Duodenal mucosa (tissue), 2 donors: Measurements from ENCODE around the gene PPM1E.
A peak's percentile ranks its signal among the peaks of the same experiment; 100 is the strongest.

Experiments used
- H3K27ac ChIP-seq: one replicate; pipeline ENCODE4 v1.7.0; 2013; ENCODE audit warnings: low read depth, low read length
- H3K27me3 ChIP-seq, 2 donors: one replicate each; pipeline ENCODE4 v1.7.0; 2013; ENCODE audit warnings: low read length in 2 of 2, control low read depth in 1 of 2; ENCODE audit not compliant: insufficient read depth in 2 of 2, control insufficient read depth in 1 of 2
- H3K36me3 ChIP-seq, 2 donors: one replicate each; pipeline ENCODE4 v1.7.0; 2013; ENCODE audit warnings: low read length in 2 of 2, control low read depth in 1 of 2; ENCODE audit not compliant: insufficient read depth in 2 of 2, control insufficient read depth in 1 of 2
- H3K4me1 ChIP-seq, 2 donors: one replicate each; pipeline ENCODE4 v1.7.0; 2013; ENCODE audit warnings: low read length in 2 of 2, control low read depth in 1 of 2; ENCODE audit not compliant: insufficient read depth in 2 of 2, control insufficient read depth in 1 of 2
- H3K4me3 ChIP-seq, 2 donors: one replicate each; pipeline ENCODE4 v1.7.0; 2013; ENCODE audit warnings: low read length in 2 of 2, low read depth in 1 of 2
- H3K9ac ChIP-seq, 2 donors: one replicate each; pipeline ENCODE4 v1.7.0; 2013; ENCODE audit warnings: low read length in 2 of 2, low read depth in 1 of 2
- H3K9me3 ChIP-seq, 2 donors: one replicate each; pipeline ENCODE4 v1.7.0; 2013; ENCODE audit warnings: low read length in 2 of 2, control low read depth in 1 of 2; ENCODE audit not compliant: control insufficient read depth in 1 of 2

The PPM1E gene

GRCh38 chr17:58755577-58756245 is at the start of gene PPM1E:
TSS of gene PPM1E (plus strand) at chr17:58755854.
- Histone ChIP-seq H3K36me3 (no peaks in the 10 kb centered on the region), H3K4me1 (peaks cover 8 to 10% of the 10 kb centered on the region in 2 donors), H3K4me3 (peak within 1 kb of the TSS; percentile 73), H3K9ac (no peak within 1 kb of the TSS), H3K27me3 (peaks cover 40 to 43% of the 10 kb centered on the region in 2 donors), H3K27ac (no peak within 1 kb of the TSS), H3K9me3 (no peaks in the 10 kb centered on the region)

GRCh38 chr17:58706351-58707140 is 49.1 kb upstream of the PPM1E start:
- Histone ChIP-seq H3K36me3 (peaks cover 0 to 8% of the 10 kb centered on the region in 2 donors), H3K9me3 (no peaks in the 10 kb centered on the region), H3K9ac (no peak overlapping the region), H3K4me1 (no peaks in the 10 kb centered on the region), H3K27me3 (no peaks in the 10 kb centered on the region), H3K27ac (no peak overlapping the region), H3K4me3 (no peak overlapping the region)

- H3K9me3 ChIP-seq = no peaks in the 10 kb centered on the region
- H3K27me3 ChIP-seq = no peaks in the 10 kb centered on the region
- H3K4me3 ChIP-seq = no peak overlapping the region
- no peak overlapping the region for H3K27ac ChIP-seq
- no peak overlapping the region for H3K9ac ChIP-seq
- no peaks in the 10 kb centered on the region for H3K4me1 ChIP-seq
- peaks cover 0 to 5% of the 10 kb centered on the region in 2 donors for H3K36me3 ChIP-seq
These were observed 44.6 kb upstream of the PPM1E start for GRCh38 chr17:58710948-58711552.

- no peak overlapping the region for H3K9ac ChIP-seq
- H3K36me3 ChIP-seq = peaks cover 0 to 11% of the 10 kb centered on the region in 2 donors
These were observed 33.4 kb upstream of the PPM1E start for GRCh38 chr17:58722274-58722673.

GRCh38 chr17:58722696-58723095 is 33.0 kb upstream of the PPM1E start:
- H3K36me3 ChIP-seq = peaks cover 0 to 11% of the 10 kb centered on the region in 2 donors
- no peak overlapping the region for H3K4me3 ChIP-seq
- no peaks in the 10 kb centered on the region for H3K4me1 ChIP-seq
- no peak overlapping the region for H3K27ac ChIP-seq
- no peaks in the 10 kb centered on the region for H3K9me3 ChIP-seq
- H3K27me3 ChIP-seq = no peaks in the 10 kb centered on the region
- H3K9ac ChIP-seq = no peak overlapping the region

More at GRCh38 chr17:58722274-58722673, 33.4 kb upstream of the PPM1E start:
- no peaks in the 10 kb centered on the region for H3K4me1 ChIP-seq
- no peaks in the 10 kb centered on the region for H3K27me3 ChIP-seq
- H3K9me3 ChIP-seq = no peaks in the 10 kb centered on the region
- no peak overlapping the region for H3K4me3 ChIP-seq
- H3K27ac ChIP-seq = no peak overlapping the region

GRCh38 chr17:58728798-58729197 is 26.9 kb upstream of the PPM1E start:
- H3K27me3 ChIP-seq = no peaks in the 10 kb centered on the region
- H3K27ac ChIP-seq = no peak overlapping the region
- H3K4me3 ChIP-seq = no peak overlapping the region
- H3K4me1 ChIP-seq = no peaks in the 10 kb centered on the region
- H3K9me3 ChIP-seq = no peaks in the 10 kb centered on the region
- no peak overlapping the region for H3K9ac ChIP-seq
- peaks cover 0 to 4% of the 10 kb centered on the region in 2 donors for H3K36me3 ChIP-seq

GRCh38 chr17:58730937-58731336 is 24.7 kb upstream of the PPM1E start:
- Histone ChIP-seq H3K9ac (no peak overlapping the region), H3K4me1 (no peaks in the 10 kb centered on the region), H3K4me3 (no peak overlapping the region), H3K9me3 (no peaks in the 10 kb centered on the region), H3K36me3 (no peaks in the 10 kb centered on the region), H3K27me3 (no peaks in the 10 kb centered on the region), H3K27ac (no peak overlapping the region)

- Histone ChIP-seq H3K27ac (no peak overlapping the region), H3K9ac (no peak overlapping the region), H3K9me3 (no peaks in the 10 kb centered on the region), H3K4me1 (no peaks in the 10 kb centered on the region), H3K4me3 (no peak overlapping the region), H3K27me3 (no peaks in the 10 kb centered on the region), H3K36me3 (no peaks in the 10 kb centered on the region)
These were observed 21.6 kb upstream of the PPM1E start for GRCh38 chr17:58734040-58734439.

GRCh38 chr17:58734811-58735210 is 20.8 kb upstream of the PPM1E start:
- H3K27me3 ChIP-seq = no peaks in the 10 kb centered on the region
- no peak overlapping the region for H3K27ac ChIP-seq
- no peak overlapping the region for H3K4me3 ChIP-seq
- no peaks in the 10 kb centered on the region for H3K9me3 ChIP-seq
- no peaks in the 10 kb centered on the region for H3K36me3 ChIP-seq
- H3K4me1 ChIP-seq = no peaks in the 10 kb centered on the region
- H3K9ac ChIP-seq = no peak overlapping the region

- no peak overlapping the region for H3K9ac ChIP-seq
- no peaks in the 10 kb centered on the region for H3K9me3 ChIP-seq
- no peaks in the 10 kb centered on the region for H3K36me3 ChIP-seq
- no peak overlapping the region for H3K4me3 ChIP-seq
- no peaks in the 10 kb centered on the region for H3K4me1 ChIP-seq
- H3K27me3 ChIP-seq = no peaks in the 10 kb centered on the region
- H3K27ac ChIP-seq = no peak overlapping the region
These were observed 14.5 kb upstream of the PPM1E start for GRCh38 chr17:58741121-58741625.
